GM18520 (cell line): ENCODE results near the gene TBX15.

Source experiments
- ATAC-seq: cut with Tn5 transposase; IDR thresholded peaks from one replicate; pipeline ENCODE4 v1.9.1; 2021; ENCODE audit not compliant: unreplicated experiment

Gene TBX15

GRCh38 chr1:119002028-119002686 is 14.0 kb upstream of the TBX15 start:
- ATAC-seq = no peak

- no peak for ATAC-seq
Observed at GRCh38 chr1:119001181-119002027, 13.3 kb upstream of the TBX15 start.

GRCh38 chr1:119000371-119001180 is 12.4 kb upstream of the TBX15 start:
- ATAC-seq = no peak

- ATAC-seq = no peak
Observed at GRCh38 chr1:118999348-119000071, 11.4 kb upstream of the TBX15 start.

- ATAC-seq = no peak
Observed at GRCh38 chr1:118998171-118998570, 10.0 kb upstream of the TBX15 start.

- no peak for ATAC-seq
Observed at GRCh38 chr1:118997225-118997624, 9.1 kb upstream of the TBX15 start.

GRCh38 chr1:118995312-118996016 is 7.3 kb upstream of the TBX15 start:
- no peak for ATAC-seq

- no peak for ATAC-seq
Observed at GRCh38 chr1:118993700-118994026, 5.5 kb upstream of the TBX15 start.

- ATAC-seq = no peak
Observed at GRCh38 chr1:118992868-118993699, 4.9 kb upstream of the TBX15 start.

- ATAC-seq = no peak
Observed at GRCh38 chr1:118992237-118992825, 4.2 kb upstream of the TBX15 start.

- no peak for ATAC-seq
Observed at GRCh38 chr1:118991448-118991847, 3.3 kb upstream of the TBX15 start.

- no peak for ATAC-seq
Observed at GRCh38 chr1:118990513-118991152, 2.5 kb upstream of the TBX15 start.

GRCh38 chr1:118989878-118990378 is 1.8 kb upstream of the TBX15 start:
- no peak for ATAC-seq

GRCh38 chr1:118989006-118989815 is 1.1 kb upstream of the TBX15 start:
- ATAC-seq = no peak

- no peak for ATAC-seq
Observed at GRCh38 chr1:118987468-118988185, 516 bp downstream of the TBX15 start.

GRCh38 chr1:118986555-118987467 is 1.3 kb downstream of the TBX15 start:
- ATAC-seq = no peak
